Measurements from ENCODE around the gene LINS1. TPM values are rescaled to one million over a fixed set of nuclear protein-coding genes. Genes with fewer than 3 reads are reported as not detected.

Gene LINS1
- total RNA-seq, 2 donors from 2014 or later = 15.5 to 32.3 TPM

- WGBS = 90% methylated on average over 32 of the region's 50 CpGs
Observed at GRCh38 chr15:100558771-100559254, 43.2 kb downstream of the LINS1 start.

DNA sequence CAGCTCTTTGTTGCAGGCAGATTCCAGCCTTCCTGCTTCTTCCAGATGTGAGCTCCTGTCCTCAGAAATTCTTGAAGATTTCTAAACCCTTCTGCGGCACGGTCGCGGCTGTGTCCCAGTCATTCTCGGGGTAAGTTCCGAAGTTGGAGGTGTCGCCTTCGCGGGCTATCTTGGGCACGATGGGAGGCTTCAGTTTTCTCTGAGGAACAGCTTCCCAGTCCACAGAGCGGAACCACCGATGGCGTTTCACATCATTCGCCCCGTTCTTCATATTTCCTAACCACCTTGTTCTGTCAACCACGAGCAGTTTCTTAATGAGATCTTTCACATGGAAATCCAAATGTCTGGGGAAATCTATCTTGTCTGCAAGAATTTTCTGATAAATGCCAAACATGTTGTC lies 48.5 kb downstream of the LINS1 start:
- no peak overlapping the region for H3K27ac ChIP-seq
- TF ChIP-seq, protein P1, sequence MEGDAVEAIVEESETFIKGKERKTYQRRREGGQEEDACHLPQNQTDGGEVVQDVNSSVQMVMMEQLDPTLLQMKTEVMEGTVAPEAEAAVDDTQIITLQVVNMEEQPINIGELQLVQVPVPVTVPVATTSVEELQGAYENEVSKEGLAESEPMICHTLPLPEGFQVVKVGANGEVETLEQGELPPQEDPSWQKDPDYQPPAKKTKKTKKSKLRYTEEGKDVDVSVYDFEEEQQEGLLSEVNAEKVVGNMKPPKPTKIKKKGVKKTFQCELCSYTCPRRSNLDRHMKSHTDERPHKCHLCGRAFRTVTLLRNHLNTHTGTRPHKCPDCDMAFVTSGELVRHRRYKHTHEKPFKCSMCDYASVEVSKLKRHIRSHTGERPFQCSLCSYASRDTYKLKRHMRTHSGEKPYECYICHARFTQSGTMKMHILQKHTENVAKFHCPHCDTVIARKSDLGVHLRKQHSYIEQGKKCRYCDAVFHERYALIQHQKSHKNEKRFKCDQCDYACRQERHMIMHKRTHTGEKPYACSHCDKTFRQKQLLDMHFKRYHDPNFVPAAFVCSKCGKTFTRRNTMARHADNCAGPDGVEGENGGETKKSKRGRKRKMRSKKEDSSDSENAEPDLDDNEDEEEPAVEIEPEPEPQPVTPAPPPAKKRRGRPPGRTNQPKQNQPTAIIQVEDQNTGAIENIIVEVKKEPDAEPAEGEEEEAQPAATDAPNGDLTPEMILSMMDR (IDR thresholded peaks at IDR 0.05) = no peak
- TF ChIP-seq POLR2A (IDR thresholded peaks at IDR 0.05) (no peak), POLR2AphosphoS5 (IDR thresholded peaks at IDR 0.05) (no peak)
- DNase-seq (ENCODE audit: low spot score) = no peak

More at GRCh38 chr15:100558771-100559254, 43.2 kb downstream of the LINS1 start:
- intact Hi-C loops (cut with DNase I) = no loop called here
- Histone ChIP-seq H3K27me3 (replicated peaks; ENCODE audit: insufficient read depth) (no peaks in the 10 kb centered on the region), H3K4me1 (replicated peaks) (no peaks in the 10 kb centered on the region), H3K36me3 (no peaks in the 10 kb centered on the region), H3K27ac (no peak overlapping the region), H3K9me3 (no peaks in the 10 kb centered on the region), H3K4me3 (no peak overlapping the region)
- DNase-seq (ENCODE audit: low spot score) = no peak
- TF ChIP-seq POLR2A (IDR thresholded peaks at IDR 0.05) (no peak), POLR2AphosphoS5 (IDR thresholded peaks at IDR 0.05) (no peak)
- TF ChIP-seq, protein P1 (IDR thresholded peaks at IDR 0.05) = no peak

GRCh38 chr15:100547961-100548360 lies 54.0 kb downstream of the LINS1 start:
- H3K27me3 ChIP-seq (replicated peaks; ENCODE audit: insufficient read depth) = no peaks in the 10 kb centered on the region
- WGBS = 87% methylated on average over 5 of the region's 5 CpGs

More for the DNA sequence above, 48.5 kb downstream of the LINS1 start:
- H3K36me3 ChIP-seq = no peaks in the 10 kb centered on the region
- no peak overlapping the region for H3K4me3 ChIP-seq
- no peaks in the 10 kb centered on the region for H3K27me3 ChIP-seq (replicated peaks; ENCODE audit: insufficient read depth)
- WGBS = 96% methylated on average over 16 of the region's 16 CpGs
- intact Hi-C loops (cut with DNase I) = no loop called here
- no peaks in the 10 kb centered on the region for H3K4me1 ChIP-seq (replicated peaks)
- H3K9me3 ChIP-seq = no peaks in the 10 kb centered on the region

GRCh38 chr15:100544946-100545345 lies 57.0 kb downstream of the LINS1 start:
- intact Hi-C loops (cut with DNase I) = no loop called here
- TF ChIP-seq, protein P1 (IDR thresholded peaks at IDR 0.05) = no peak
- TF ChIP-seq POLR2AphosphoS5 (IDR thresholded peaks at IDR 0.05) (no peak), POLR2A (IDR thresholded peaks at IDR 0.05) (no peak)
- H3K4me3 ChIP-seq = no peak overlapping the region
- no peak overlapping the region for H3K27ac ChIP-seq
- no peaks in the 10 kb centered on the region for H3K36me3 ChIP-seq
- no peaks in the 10 kb centered on the region for H3K27me3 ChIP-seq (replicated peaks; ENCODE audit: insufficient read depth)
- no peaks in the 10 kb centered on the region for H3K4me1 ChIP-seq (replicated peaks)
- no peak for DNase-seq (ENCODE audit: low spot score)
- WGBS = 84% methylated on average over 6 of the region's 6 CpGs
- no peaks in the 10 kb centered on the region for H3K9me3 ChIP-seq

More at GRCh38 chr15:100547961-100548360, 54.0 kb downstream of the LINS1 start:
- Histone ChIP-seq H3K4me1 (replicated peaks) (no peaks in the 10 kb centered on the region), H3K27ac (no peak overlapping the region), H3K9me3 (no peaks in the 10 kb centered on the region), H3K4me3 (no peak overlapping the region), H3K36me3 (no peaks in the 10 kb centered on the region)
- DNase-seq (ENCODE audit: low spot score) = no peak
- intact Hi-C loops (cut with DNase I) = no loop called here
- TF ChIP-seq POLR2AphosphoS5 (IDR thresholded peaks at IDR 0.05) = no peak
- TF ChIP-seq POLR2A (IDR thresholded peaks at IDR 0.05) = no peak
- TF ChIP-seq, protein P1 (IDR thresholded peaks at IDR 0.05) = no peak

DNA sequence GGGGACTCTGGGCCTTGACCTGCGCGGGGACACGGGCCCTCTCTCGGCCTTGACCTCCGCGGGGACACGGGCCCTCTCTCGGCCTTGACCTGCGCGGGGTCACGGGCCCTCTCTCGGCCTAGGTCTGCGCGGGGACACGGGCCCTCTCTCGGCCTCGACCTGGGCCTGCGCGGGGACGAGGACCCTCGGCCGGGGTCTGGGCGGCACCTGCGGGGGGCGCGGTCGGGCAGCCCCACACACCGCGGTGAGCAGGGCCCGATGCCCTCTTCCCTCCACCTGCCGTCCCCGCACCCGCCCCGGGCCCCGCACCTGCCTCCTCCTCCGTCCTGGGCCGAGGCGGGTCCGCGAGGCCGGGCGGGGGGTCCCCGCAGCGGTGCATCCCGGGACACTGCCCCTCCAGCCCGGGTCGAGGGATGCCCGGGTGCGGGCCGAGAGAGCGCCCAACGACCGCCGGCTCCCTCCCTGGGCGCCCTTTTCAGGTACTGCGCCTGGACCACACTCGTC lies 57.6 kb downstream of the LINS1 start:
- WGBS = 62% methylated on average over 36 of the region's 57 CpGs
- TF ChIP-seq POLR2AphosphoS5 (IDR thresholded peaks at IDR 0.05) (no peak), POLR2A (IDR thresholded peaks at IDR 0.05) (no peak)
- TF ChIP-seq, protein P1 (IDR thresholded peaks at IDR 0.05) = no peak
- intact Hi-C loops (cut with DNase I) = no loop called here
- Histone ChIP-seq H3K36me3 (no peaks in the 10 kb centered on the region), H3K4me1 (replicated peaks) (no peaks in the 10 kb centered on the region), H3K27ac (no peak overlapping the region), H3K27me3 (replicated peaks; ENCODE audit: insufficient read depth) (no peaks in the 10 kb centered on the region), H3K4me3 (no peak overlapping the region), H3K9me3 (no peaks in the 10 kb centered on the region)
- DNase-seq (ENCODE audit: low spot score) = no peak
